Stimulated activated CD8-positive, alpha-beta memory T cell treated with anti-CD3 and anti-CD28 coated beads, Interleukin-15, amount 100 ng/mL, for 48 hours (primary cell): ENCODE results near the gene USP53.
"Not testable (repeated sequence)": the region's sequence is repeated elsewhere in the genome, so short reads cannot be mapped to it uniquely, and the experiment has no call there.

Experiments used
- DNase-seq, 2 donors: peaks; one replicate each; pipeline ENCODE4 v3.0.0-alpha.2; 2020; ENCODE audit warnings: low read depth in 2 of 2

The USP53 gene

GRCh38 chr4:119271361-119272085 is 59.0 kb downstream of the USP53 start:
- DNase-seq: no peak

GRCh38 chr4:119279541-119279940 is 67.0 kb downstream of the USP53 start:
- not testable (repeated sequence) for DNase-seq

GRCh38 chr4:119279945-119280344 is 67.4 kb downstream of the USP53 start:
- not testable (repeated sequence) for DNase-seq

GRCh38 chr4:119281393-119281792 is 68.9 kb downstream of the USP53 start:
- no peak for DNase-seq

GRCh38 chr4:119284876-119285780 is 72.6 kb downstream of the USP53 start:
- no peak for DNase-seq

GRCh38 chr4:119286377-119287002 is 74.0 kb downstream of the USP53 start:
- no peak for DNase-seq

GRCh38 chr4:119289313-119289712 is 76.8 kb downstream of the USP53 start:
- DNase-seq: no peak

- DNase-seq: no peak
These were observed 78.1 kb downstream of the USP53 start for GRCh38 chr4:119290598-119290997.

GRCh38 chr4:119296356-119296755 is 83.8 kb downstream of the USP53 start:
- DNase-seq: no peak

GRCh38 chr4:119297795-119298194 is 85.3 kb downstream of the USP53 start:
- DNase-seq: no peak

- DNase-seq: no peak
These were observed 86.8 kb downstream of the USP53 start for GRCh38 chr4:119299260-119299671.

GRCh38 chr4:119299741-119300100 is 87.2 kb downstream of the USP53 start:
- DNase-seq: no peak

GRCh38 chr4:119300101-119300978 is 87.8 kb downstream of the USP53 start:
- peak; percentile 89 to 93 for DNase-seq

GRCh38 chr4:119302073-119302832 is 89.7 kb downstream of the USP53 start:
- DNase-seq: no peak

GRCh38 chr4:119303587-119304305 is 91.2 kb downstream of the USP53 start:
- DNase-seq: no peak

- DNase-seq: no peak
These were observed 91.9 kb downstream of the USP53 start for GRCh38 chr4:119304431-119304830.

- no peak for DNase-seq
These were observed 95.1 kb downstream of the USP53 start for GRCh38 chr4:119307606-119308005.

- no peak for DNase-seq
These were observed 98.3 kb downstream of the USP53 start for GRCh38 chr4:119310826-119311225.

- DNase-seq: no peak
These were observed 100.7 kb downstream of the USP53 start for GRCh38 chr4:119313237-119313636.

GRCh38 chr4:119314356-119314755 is 101.8 kb downstream of the USP53 start:
- DNase-seq: no peak
